Trophoblast cell (in vitro differentiated cells and primary cell): ENCODE measurements around the gene ACKR3.

Source experiments
- DNase-seq, 2 donors: peaks; one replicate each; pipeline ENCODE4 v3.0.0-alpha.2; 2016
- H2AFZ ChIP-seq: 2 replicates; pipeline ENCODE4 v1.6.1; 2013; ENCODE audit warnings: low read length, moderate library complexity, mild to moderate bottlenecking; ENCODE audit not compliant: insufficient read depth, poor library complexity
- H2AK5ac ChIP-seq: 2 replicates; pipeline ENCODE4 v1.6.1; 2013; ENCODE audit warnings: mild to moderate bottlenecking, low read length
- H2BK120ac ChIP-seq: 2 replicates; pipeline ENCODE4 v1.6.1; 2013; ENCODE audit warnings: low read length, mild to moderate bottlenecking, moderate library complexity; ENCODE audit not compliant: insufficient read depth, poor library complexity
- H2BK12ac ChIP-seq: 2 replicates; pipeline ENCODE4 v1.6.1; 2013; ENCODE audit warnings: mild to moderate bottlenecking, low read length, moderate library complexity
- H2BK5ac ChIP-seq: 2 replicates; pipeline ENCODE4 v1.6.1; 2013; ENCODE audit warnings: low read length, low read depth, moderate library complexity, mild to moderate bottlenecking; ENCODE audit not compliant: poor library complexity
- H3K14ac ChIP-seq: 2 replicates; pipeline ENCODE4 v1.6.1; 2013; ENCODE audit warnings: mild to moderate bottlenecking, low read length
- H3K18ac ChIP-seq: 2 replicates; pipeline ENCODE4 v1.6.1; 2013; ENCODE audit warnings: mild to moderate bottlenecking, low read length
- H3K23ac ChIP-seq: 2 replicates; pipeline ENCODE4 v1.6.1; 2013; ENCODE audit warnings: low read length
- H3K27ac ChIP-seq: 2 replicates; pipeline ENCODE4 v1.5.1; 2013; ENCODE audit warnings: low read depth, mild to moderate bottlenecking, inconsistent platforms, low read length, moderate library complexity
- H3K27me3 ChIP-seq: 2 replicates; pipeline ENCODE4 v1.6.1; 2013; ENCODE audit warnings: inconsistent platforms, mild to moderate bottlenecking, low read length, moderate library complexity; ENCODE audit not compliant: insufficient read depth
- H3K36me3 ChIP-seq, 2 experiments: 1 replicate in 1 of 2; 2 replicates in 1 of 2; pipeline ENCODE4 v1.6.1; 2013; ENCODE audit warnings: low read length in 2 of 2, mild to moderate bottlenecking in 2 of 2, moderate library complexity in 1 of 2; ENCODE audit not compliant: insufficient read depth in 2 of 2, control insufficient read depth in 1 of 2
- H3K4ac ChIP-seq: 2 replicates; pipeline ENCODE4 v1.6.1; 2013; ENCODE audit warnings: low read depth, mild to moderate bottlenecking, low read length, moderate library complexity
- H3K4me1 ChIP-seq, 2 experiments: 1 replicate in 1 of 2; 2 replicates in 1 of 2; pipeline ENCODE4 v1.6.1; 2013; ENCODE audit warnings: low read length in 2 of 2, mild to moderate bottlenecking in 2 of 2, moderate library complexity in 1 of 2; ENCODE audit not compliant: insufficient read depth in 2 of 2, control insufficient read depth in 1 of 2
- H3K4me2 ChIP-seq: 2 replicates; pipeline ENCODE4 v1.6.1; 2013; ENCODE audit warnings: inconsistent platforms, mild to moderate bottlenecking, low read length, moderate library complexity
- H3K4me3 ChIP-seq: 2 replicates; pipeline ENCODE4 v1.5.1; 2013; ENCODE audit warnings: mild to moderate bottlenecking, low read depth, low read length, inconsistent platforms
- H3K79me1 ChIP-seq: one replicate; pipeline ENCODE4 v1.6.1; 2013; ENCODE audit warnings: low read length
- H3K79me2 ChIP-seq: 2 replicates; pipeline ENCODE4 v1.6.1; 2013; ENCODE audit warnings: low read length, mild to moderate bottlenecking; ENCODE audit not compliant: control insufficient read depth, insufficient read depth, poor library complexity
- H3K9ac ChIP-seq: 2 replicates; pipeline ENCODE4 v1.6.1; 2013; ENCODE audit warnings: mild to moderate bottlenecking, low read length
- H3K9me3 ChIP-seq: 2 replicates; pipeline ENCODE4 v1.6.1; 2013; ENCODE audit warnings: low read depth, mild to moderate bottlenecking, control low read depth, inconsistent platforms, low read length; ENCODE audit not compliant: insufficient read depth
- H4K12ac ChIP-seq: 2 replicates; pipeline ENCODE4 v1.6.1; 2013; ENCODE audit warnings: low read depth, mild to moderate bottlenecking, low read length, moderate library complexity
- H4K8ac ChIP-seq: 2 replicates; pipeline ENCODE4 v1.6.1; 2013; ENCODE audit warnings: low read depth, mild to moderate bottlenecking, low read length, moderate library complexity
- H4K91ac ChIP-seq: one replicate; pipeline ENCODE4 v1.6.1; 2013; ENCODE audit warnings: low read depth, mild to moderate bottlenecking, low read length, moderate library complexity
- WGBS: extraction: QIAGEN DNeasy Blood & Tissue Kit; methylation state at CpG from one replicate; pipeline ENCODE4 v1.1.7; 2013; ENCODE audit warnings: missing lambda C conversion rate; ENCODE audit not compliant: insufficient read length, insufficient coverage; ENCODE audit errors: extremely low coverage; 5-methylcytosine and 5-hydroxymethylcytosine counted together

The ACKR3 gene

DNA sequence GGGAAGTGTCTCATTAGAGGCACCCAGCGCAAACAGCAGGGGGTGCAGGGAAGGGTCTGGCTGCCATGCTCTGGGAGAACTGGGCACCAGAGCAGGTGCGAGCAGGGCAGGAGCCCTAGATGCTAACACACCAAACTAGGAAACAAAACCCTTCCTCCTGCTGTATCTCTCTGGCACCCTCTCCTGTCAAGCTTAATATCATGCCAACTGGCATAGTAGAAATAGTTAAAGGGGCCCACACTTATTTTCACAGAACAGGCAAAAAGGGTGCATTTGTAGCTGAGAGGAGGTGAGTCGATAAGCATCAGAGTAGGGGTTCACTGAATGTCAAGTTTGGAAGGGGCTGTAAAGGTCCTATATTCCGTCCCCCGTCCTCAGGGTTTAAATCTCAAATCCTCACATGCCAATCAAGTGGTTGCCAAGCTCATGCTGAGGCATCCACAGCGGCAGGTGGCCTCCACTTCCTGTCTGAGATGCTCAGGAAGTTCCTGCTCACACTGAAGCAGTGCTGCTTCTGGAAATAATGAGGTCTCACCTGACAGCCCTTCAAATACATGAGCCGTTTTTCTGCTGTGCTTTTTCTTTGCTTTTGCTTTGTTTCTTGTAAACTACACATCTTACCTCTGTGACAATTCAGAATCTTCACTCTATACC lies 14.9 kb upstream of the ACKR3 start:
- Histone ChIP-seq H2AFZ (no peak overlapping the region), H2BK12ac (no peak overlapping the region), H3K9ac (no peak overlapping the region), H3K27me3 (no peaks in the 10 kb centered on the region), H3K4ac (no peak overlapping the region), H3K79me1 (no peaks in the 10 kb centered on the region), H4K12ac (no peak overlapping the region), H4K8ac (no peak overlapping the region), H3K9me3 (peaks cover 1% of the 10 kb centered on the region), H2BK5ac (no peak overlapping the region), H3K27ac (no peak overlapping the region), H3K18ac (no peak overlapping the region), H3K4me1 (peaks cover 0 to 4% of the 10 kb centered on the region in 2 experiments), H3K23ac (no peak overlapping the region), H3K4me3 (no peak overlapping the region), H4K91ac (no peak overlapping the region), H3K79me2 (no peaks in the 10 kb centered on the region), H3K4me2 (no peak overlapping the region), H3K14ac (no peak overlapping the region), H3K36me3 (no peaks in the 10 kb centered on the region), H2BK120ac (no peak overlapping the region), H2AK5ac (no peak overlapping the region)
- DNase-seq, result no peak
- WGBS, result no CpG with 5 or more reads among the region's 7 CpGs

DNA sequence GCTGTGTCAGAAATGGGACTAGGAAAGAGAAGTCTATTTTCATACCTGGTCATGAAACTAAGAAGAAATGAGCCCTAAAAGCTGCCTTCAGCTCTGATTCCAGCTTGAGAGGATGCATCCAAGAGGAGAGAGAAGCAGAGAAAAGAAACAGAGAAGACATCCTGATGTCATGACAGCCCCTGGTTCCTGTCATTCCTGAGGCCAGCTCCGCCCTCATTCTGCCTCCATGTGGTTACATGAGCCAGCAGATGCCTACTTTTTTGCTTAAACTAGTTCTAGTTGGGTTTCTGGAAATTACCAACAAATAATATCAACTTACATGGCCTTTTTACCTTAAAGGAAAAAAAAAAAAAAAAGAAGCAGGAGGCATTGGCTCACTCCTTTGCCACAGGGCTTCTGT lies 14.1 kb upstream of the ACKR3 start:
- Histone ChIP-seq H3K23ac (no peak overlapping the region), H4K91ac (no peak overlapping the region), H3K4me2 (no peak overlapping the region), H2BK120ac (no peak overlapping the region), H2BK5ac (no peak overlapping the region), H2BK12ac (no peak overlapping the region), H4K12ac (no peak overlapping the region), H3K27ac (no peak overlapping the region), H3K27me3 (no peaks in the 10 kb centered on the region), H3K4me1 (peaks cover 0 to 4% of the 10 kb centered on the region in 2 experiments), H2AK5ac (no peak overlapping the region), H3K4me3 (no peak overlapping the region), H3K79me1 (no peaks in the 10 kb centered on the region), H4K8ac (no peak overlapping the region), H3K4ac (no peak overlapping the region), H3K9me3 (peaks cover 1% of the 10 kb centered on the region), H2AFZ (no peak overlapping the region), H3K18ac (no peak overlapping the region), H3K14ac (no peak overlapping the region), H3K79me2 (no peaks in the 10 kb centered on the region), H3K9ac (no peak overlapping the region), H3K36me3 (no peaks in the 10 kb centered on the region)
- no CpG with 5 or more reads among the region's 1 CpG for WGBS
- peak; percentile 30 to 69 for DNase-seq

DNA sequence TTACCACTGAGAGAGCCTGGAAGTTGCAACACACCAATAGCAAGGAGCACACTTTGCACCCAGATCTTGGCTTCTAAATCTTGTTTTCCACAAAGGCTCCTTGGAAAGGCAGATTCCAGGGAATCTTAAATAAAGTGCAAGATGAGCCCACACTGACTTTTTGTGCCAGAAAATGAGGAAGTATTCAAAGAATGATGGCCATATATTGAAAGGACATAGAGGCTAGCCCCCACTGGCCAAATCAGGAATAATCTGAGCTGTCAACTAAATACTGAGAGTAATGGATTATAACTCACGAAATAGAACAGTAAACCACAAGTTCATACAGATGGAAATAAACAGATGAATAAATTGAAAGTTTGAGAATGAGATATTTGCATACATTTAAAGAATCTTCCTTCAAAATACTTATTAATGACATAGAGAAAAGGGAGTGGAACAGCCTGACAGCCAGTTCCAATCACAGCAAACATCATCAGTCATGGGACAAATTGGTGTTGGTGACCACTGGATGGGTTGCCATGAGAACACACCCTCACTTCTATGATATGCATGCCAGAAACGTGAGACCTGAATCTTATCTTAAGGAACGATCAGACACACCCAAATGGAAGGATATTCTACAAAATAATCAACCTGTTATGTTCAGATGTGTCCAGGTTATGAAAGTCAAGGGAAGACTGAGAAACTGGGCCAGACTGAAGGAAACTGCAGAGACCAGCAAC lies 12.2 kb upstream of the ACKR3 start:
- Histone ChIP-seq H2BK120ac (no peak overlapping the region), H3K14ac (no peak overlapping the region), H3K79me2 (no peaks in the 10 kb centered on the region), H3K27me3 (no peaks in the 10 kb centered on the region), H3K4me1 (peaks cover 0 to 4% of the 10 kb centered on the region in 2 experiments), H2BK12ac (no peak overlapping the region), H3K4me3 (no peak overlapping the region), H3K4ac (no peak overlapping the region), H4K8ac (no peak overlapping the region), H4K12ac (no peak overlapping the region), H2BK5ac (no peak overlapping the region), H2AFZ (no peak overlapping the region), H3K4me2 (no peak overlapping the region), H3K9me3 (peaks cover 1% of the 10 kb centered on the region), H3K18ac (no peak overlapping the region), H4K91ac (no peak overlapping the region), H3K79me1 (no peaks in the 10 kb centered on the region), H3K27ac (no peak overlapping the region), H3K23ac (no peak overlapping the region), H2AK5ac (no peak overlapping the region), H3K36me3 (no peaks in the 10 kb centered on the region), H3K9ac (no peak overlapping the region)
- WGBS, result no CpG with 5 or more reads among the region's 3 CpGs
- peak; percentile 34 to 70 for DNase-seq

DNA sequence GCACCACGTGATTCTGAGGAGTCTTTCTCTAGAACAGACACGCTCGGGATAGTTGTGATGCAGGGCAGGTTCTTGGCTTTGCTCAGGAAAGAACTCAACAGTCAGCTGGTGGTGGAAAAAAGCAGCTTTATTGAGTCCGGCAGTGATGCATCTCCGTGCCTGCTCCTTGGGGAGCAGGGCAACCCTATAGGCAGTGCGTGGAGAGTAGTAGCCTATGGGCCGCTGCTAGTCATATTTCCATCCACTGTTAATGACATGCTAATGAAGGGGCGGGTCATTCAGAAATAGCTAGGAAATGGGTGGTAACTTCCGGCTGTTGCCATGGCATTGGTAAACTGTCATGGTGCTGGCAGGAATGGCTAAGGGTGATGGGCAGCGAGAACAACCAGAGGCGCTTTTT lies 11.6 kb upstream of the ACKR3 start:
- Histone ChIP-seq H3K4me2 (no peak overlapping the region), H2AFZ (no peak overlapping the region), H2BK120ac (no peak overlapping the region), H3K27me3 (no peaks in the 10 kb centered on the region), H2BK12ac (no peak overlapping the region), H3K9me3 (peaks cover 1% of the 10 kb centered on the region), H3K14ac (no peak overlapping the region), H3K79me2 (no peaks in the 10 kb centered on the region), H3K36me3 (no peaks in the 10 kb centered on the region), H3K4ac (no peak overlapping the region), H3K79me1 (no peaks in the 10 kb centered on the region), H4K91ac (no peak overlapping the region), H3K4me1 (peaks cover 0 to 4% of the 10 kb centered on the region in 2 experiments), H3K9ac (no peak overlapping the region), H3K23ac (no peak overlapping the region), H2BK5ac (no peak overlapping the region), H2AK5ac (no peak overlapping the region), H3K4me3 (no peak overlapping the region), H3K18ac (no peak overlapping the region), H3K27ac (no peak overlapping the region), H4K12ac (no peak overlapping the region), H4K8ac (no peak overlapping the region)
- DNase-seq, result no peak
- WGBS, result no CpG with 5 or more reads among the region's 11 CpGs
